Endothelial cell of umbilical vein (primary cell): ENCODE data around the gene RNF213. TPM values are rescaled to one million over a fixed set of nuclear protein-coding genes. Genes with fewer than 3 reads are reported as not detected.

ENCODE experiments used
- BruUV-seq: library from RNA; stranded (reverse); fragments of 400-500 nt; replicated peaks from 2 replicates; lab custom pipeline; 2021; lab: Mats Ljungman, UMichigan
- CTCF ChIA-PET: fragments of 300-600, 350-600 bp; sonication (Branson Sonifier 250); formaldehyde crosslinking; loops from one replicate; lab custom pipeline; 2021; ENCODE audit warnings: antibody characterized with exemption, inconsistent platforms; lab: Charles Lee
- POLR2A ChIA-PET: fragments of 300-600, 350-600 bp; sonication (Branson Sonifier 250); formaldehyde crosslinking; loops from one replicate; lab custom pipeline; 2021; ENCODE audit warnings: antibody characterized with exemption, inconsistent platforms; lab: Charles Lee
- DNase-seq: peaks from one replicate; pipeline ENCODE4 v3.0.0-alpha.2; 2011; ENCODE audit warnings: low read depth, low spot score
- FAIRE-seq: peaks from 2 replicates; lab custom pipeline; 2011; peaks lifted over from hg19 to GRCh38; lab: Jason Lieb, UNC
- H2AFZ ChIP-seq: 2 replicates; pipeline ENCODE4 v1.6.0; 2012; ENCODE audit warnings: low read depth, low read length, control low read depth, inconsistent platforms
- H3K27ac ChIP-seq: 2 replicates; pipeline ENCODE4 v1.5.1; 2011; ENCODE audit warnings: low read depth, mild to moderate bottlenecking, control low read depth, low read length, moderate library complexity; ENCODE audit not compliant: insufficient read depth
- H3K27me3 ChIP-seq, 2 experiments: 2 replicates each; pipeline versions ENCODE4 v1.6.0 to v1.6.1; 2011; ENCODE audit warnings: low read length in 2 of 2, mixed read lengths in 1 of 2; ENCODE audit not compliant: control insufficient read depth in 2 of 2, insufficient read depth in 2 of 2
- H3K36me3 ChIP-seq, 2 experiments: 2 replicates in 1 of 2; 3 replicates in 1 of 2; pipeline ENCODE4 v1.5.1; 2011; ENCODE audit warnings: low read length in 2 of 2, mild to moderate bottlenecking in 1 of 2, moderate library complexity in 1 of 2; ENCODE audit not compliant: control insufficient read depth in 2 of 2, insufficient read depth in 2 of 2; ENCODE audit errors: extremely low read depth in 1 of 2
- H3K4me1 ChIP-seq: 3 replicates; pipeline ENCODE4 v1.5.1; 2011; ENCODE audit warnings: mild to moderate bottlenecking, low read length; ENCODE audit not compliant: control insufficient read depth, insufficient read depth; ENCODE audit errors: extremely low read depth
- H3K4me2 ChIP-seq: 2 replicates; pipeline ENCODE4 v1.6.1; 2011; ENCODE audit warnings: low read length, control low read depth, mixed read lengths; ENCODE audit not compliant: insufficient read depth
- H3K4me3 ChIP-seq, 3 experiments: fragments of 200-600 bp in 1 of 3; sonication (generic), shearing (Covaris generic) in 1 of 3; replicated peaks in 1 of 3; 2 replicates each; pipeline ENCODE4 v1.5.1; 2011 to 2016; ENCODE audit warnings: control low read depth in 3 of 3, low read length in 3 of 3, mild to moderate bottlenecking in 2 of 3, inconsistent platforms in 1 of 3, low read depth in 1 of 3, moderate library complexity in 1 of 3; ENCODE audit not compliant: insufficient read depth in 1 of 3
- H3K79me2 ChIP-seq: 2 replicates; pipeline ENCODE4 v1.6.0; 2012; ENCODE audit warnings: low read length, inconsistent platforms; ENCODE audit not compliant: control insufficient read depth, insufficient read depth
- H3K9ac ChIP-seq: replicated peaks from 2 replicates; pipeline ENCODE3; 2011; ENCODE audit warnings: low read length, control low read depth; ENCODE audit not compliant: insufficient read depth; ENCODE audit errors: extremely low read depth
- H3K9me1 ChIP-seq: replicated peaks from 3 replicates; pipeline ENCODE4 v1.6.0; 2011; ENCODE audit warnings: mild to moderate bottlenecking, low read length; ENCODE audit not compliant: control insufficient read depth, insufficient read depth; ENCODE audit errors: extremely low read depth
- H3K9me3 ChIP-seq: replicated peaks from 2 replicates; pipeline ENCODE4 v1.5.1; 2012; ENCODE audit warnings: low read length, inconsistent platforms; ENCODE audit not compliant: control insufficient read depth, insufficient read depth
- H4K20me1 ChIP-seq: replicated peaks from 2 replicates; pipeline ENCODE3; 2011; ENCODE audit warnings: mild to moderate bottlenecking, low read length; ENCODE audit not compliant: control insufficient read depth, insufficient read depth; ENCODE audit errors: extremely low read depth
- EZH2 ChIP-seq: IDR thresholded peaks from 2 replicates; pipeline ENCODE4 v1.6.1; 2012; ENCODE audit warnings: borderline replicate concordance, low read depth, mild to moderate bottlenecking, moderate library complexity, low read length, inconsistent platforms; ENCODE audit not compliant: severe bottlenecking
- FOS ChIP-seq: IDR thresholded peaks from 2 replicates; pipeline ENCODE4 v1.6.1; 2011; ENCODE audit warnings: mild to moderate bottlenecking, low read length, moderate library complexity, borderline replicate concordance; ENCODE audit not compliant: insufficient read depth
- GATA2 ChIP-seq: IDR thresholded peaks from 2 replicates; pipeline ENCODE4 v1.7.0; 2011; ENCODE audit warnings: low read depth, mild to moderate bottlenecking, moderate library complexity, mixed read lengths, low read length; ENCODE audit not compliant: insufficient read length, insufficient read depth
- JUN ChIP-seq: IDR thresholded peaks from 2 replicates; pipeline ENCODE4 v1.6.1; 2011; ENCODE audit warnings: borderline replicate concordance, low read depth; ENCODE audit not compliant: insufficient read length, insufficient read depth
- MYC ChIP-seq: IDR thresholded peaks from one replicate; pipeline ENCODE4 v1.6.1; 2011; ENCODE audit warnings: mild to moderate bottlenecking, low read depth, low read length
- POLR2A ChIP-seq: IDR thresholded peaks from 2 replicates; pipeline ENCODE4 v1.6.1; 2012; ENCODE audit warnings: low read depth, mild to moderate bottlenecking, control low read depth, low read length
- POLR2AphosphoS5 ChIP-seq: IDR thresholded peaks from 2 replicates; pipeline ENCODE4 v1.6.1; 2012; ENCODE audit warnings: low read depth, mild to moderate bottlenecking, control low read depth, low read length, moderate library complexity; ENCODE audit not compliant: insufficient read depth
- dilution Hi-C: fragments of 300-500 bp; cut with MboI; formaldehyde crosslinking; loops from one replicate; pipeline ENCODE4 v1.15.0; 2019; ENCODE audit warnings: low sequenced_read_pairs; ENCODE audit not compliant: extremely low pct_ligation_motif_present
- intact Hi-C: fragments of 100-400 bp; cut with micrococcal nuclease; formaldehyde crosslinking; loops from one replicate; pipeline ENCODE4 v1.10.0; 2022
- polyA plus RNA-seq, 4 experiments: library from polyadenylated mRNA; depleted of rRNA in 3 of 4; stranded (reverse) in 3 of 4; unstranded in 1 of 4; fragments of >200 nt; gene quantifications; 2 replicates each; pipeline versions ENCODE4 v1.2.1 to v1.2.3, GENCODE V29; 2011 to 2012; ENCODE audit warnings: missing spikeins in 1 of 4
- total RNA-seq: library from RNA; stranded (reverse); gene quantifications from 2 replicates; pipeline ENCODE4 v1.2.3, GENCODE V29; 2021
- TF ChIP-seq, protein P1 (sequence below): IDR thresholded peaks from 2 replicates; pipeline ENCODE4 v1.6.1; 2011; ENCODE audit not compliant: insufficient read depth, insufficient read length
- TF ChIP-seq, protein P2 (sequence below), 2 donors: IDR thresholded peaks; 1 replicate in 1 of 2; 2 replicates in 1 of 2; pipeline ENCODE4 v1.5.1; 2011; ENCODE audit warnings: low read length in 2 of 2, mild to moderate bottlenecking in 2 of 2, moderate library complexity in 2 of 2, control low read depth in 1 of 2, inconsistent platforms in 1 of 2, low read depth in 1 of 2; ENCODE audit not compliant: insufficient read depth in 1 of 2; ENCODE audit errors: extremely low read depth in 1 of 2

Gene RNF213
- total and polyA plus RNA-seq, 2 donors (not counting 3 experiments of a cell fraction or from before 2014, with no cell fraction given), result 36.5 to 116 TPM

- intact Hi-C loops (loop anchor here (10.0 kb wide), 1 partner anchor 335 kb away; no protein-coding TSS in a partner anchor), dilution Hi-C loops (no loop called here)
- FAIRE-seq (no peak), DNase-seq (no peak)
- Histone ChIP-seq H3K9ac (no peak overlapping the region), H3K4me1 (no peaks in the 10 kb centered on the region), H3K4me2 (no peak overlapping the region), H3K9me1 (no peaks in the 10 kb centered on the region), H3K36me3 (no peaks in the 10 kb centered on the region), H3K27ac (no peak overlapping the region), H3K27me3 (no peaks in the 10 kb centered on the region), H3K79me2 (no peaks in the 10 kb centered on the region), H3K9me3 (no peaks in the 10 kb centered on the region), H4K20me1 (no peaks in the 10 kb centered on the region), H2AFZ (no peak overlapping the region), H3K4me3 (no peak overlapping the region)
- POLR2A ChIA-PET, result no interaction called here
- CTCF ChIA-PET, result no interaction called here
- TF ChIP-seq POLR2A, result no peak
- no peak for TF ChIP-seq POLR2AphosphoS5
- no peak for TF ChIP-seq GATA2
- TF ChIP-seq JUN, result no peak
- no peak for TF ChIP-seq MYC
- TF ChIP-seq FOS, result no peak
- TF ChIP-seq, protein P1, sequence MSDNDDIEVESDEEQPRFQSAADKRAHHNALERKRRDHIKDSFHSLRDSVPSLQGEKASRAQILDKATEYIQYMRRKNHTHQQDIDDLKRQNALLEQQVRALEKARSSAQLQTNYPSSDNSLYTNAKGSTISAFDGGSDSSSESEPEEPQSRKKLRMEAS, result no peak
- TF ChIP-seq, protein P2, sequence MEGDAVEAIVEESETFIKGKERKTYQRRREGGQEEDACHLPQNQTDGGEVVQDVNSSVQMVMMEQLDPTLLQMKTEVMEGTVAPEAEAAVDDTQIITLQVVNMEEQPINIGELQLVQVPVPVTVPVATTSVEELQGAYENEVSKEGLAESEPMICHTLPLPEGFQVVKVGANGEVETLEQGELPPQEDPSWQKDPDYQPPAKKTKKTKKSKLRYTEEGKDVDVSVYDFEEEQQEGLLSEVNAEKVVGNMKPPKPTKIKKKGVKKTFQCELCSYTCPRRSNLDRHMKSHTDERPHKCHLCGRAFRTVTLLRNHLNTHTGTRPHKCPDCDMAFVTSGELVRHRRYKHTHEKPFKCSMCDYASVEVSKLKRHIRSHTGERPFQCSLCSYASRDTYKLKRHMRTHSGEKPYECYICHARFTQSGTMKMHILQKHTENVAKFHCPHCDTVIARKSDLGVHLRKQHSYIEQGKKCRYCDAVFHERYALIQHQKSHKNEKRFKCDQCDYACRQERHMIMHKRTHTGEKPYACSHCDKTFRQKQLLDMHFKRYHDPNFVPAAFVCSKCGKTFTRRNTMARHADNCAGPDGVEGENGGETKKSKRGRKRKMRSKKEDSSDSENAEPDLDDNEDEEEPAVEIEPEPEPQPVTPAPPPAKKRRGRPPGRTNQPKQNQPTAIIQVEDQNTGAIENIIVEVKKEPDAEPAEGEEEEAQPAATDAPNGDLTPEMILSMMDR (IDR thresholded peaks at IDR 0.05; ENCODE audit: extremely low read depth in 1 of 2, insufficient read depth in 1 of 2, low read depth in 1 of 2, low read length in 2 of 2), result no peak
- no peak for TF ChIP-seq EZH2
- no TSS peak for BruUV-seq
These were observed 169.0 kb downstream of the RNF213 start for GRCh38 chr17:80429356-80430275.
